Neuronal stem cell (in vitro differentiated cells): ENCODE data around the gene SEC31B.

Experiments
- DNase-seq: peaks from one replicate; pipeline ENCODE4 v3.0.0-alpha.2; 2013; ENCODE audit warnings: low spot score
- H2AFZ ChIP-seq: one replicate; pipeline ENCODE4 v1.6.1; 2013; ENCODE audit warnings: mild to moderate bottlenecking, low read length, inconsistent platforms
- H2AK5ac ChIP-seq: 2 replicates; pipeline ENCODE4 v1.6.1; 2013; ENCODE audit warnings: low read depth, mild to moderate bottlenecking, inconsistent platforms, low read length, moderate library complexity, mixed read lengths
- H2BK120ac ChIP-seq: 2 replicates; pipeline ENCODE4 v1.6.1; 2013; ENCODE audit warnings: low read depth, mild to moderate bottlenecking, inconsistent platforms, low read length, moderate library complexity, mixed read lengths
- H2BK12ac ChIP-seq: one replicate; pipeline ENCODE4 v1.6.1; 2013; ENCODE audit warnings: low read length, inconsistent platforms
- H2BK15ac ChIP-seq: 2 replicates; pipeline ENCODE4 v1.6.1; 2013; ENCODE audit warnings: mild to moderate bottlenecking, low read length, inconsistent platforms, mixed read lengths
- H2BK5ac ChIP-seq: one replicate; pipeline ENCODE4 v1.6.1; 2013; ENCODE audit warnings: inconsistent platforms, mild to moderate bottlenecking, low read length, moderate library complexity
- H3K14ac ChIP-seq: one replicate; pipeline ENCODE4 v1.6.1; 2013; ENCODE audit warnings: low read length, inconsistent platforms
- H3K18ac ChIP-seq: 2 replicates; pipeline ENCODE4 v1.6.1; 2013; ENCODE audit warnings: low read length, inconsistent platforms
- H3K23ac ChIP-seq: 2 replicates; pipeline ENCODE4 v1.6.1; 2013; ENCODE audit warnings: low read depth, mild to moderate bottlenecking, mixed read lengths, low read length, inconsistent platforms; ENCODE audit not compliant: poor library complexity
- H3K27ac ChIP-seq: replicated peaks from 3 replicates; pipeline ENCODE4 v1.5.1; 2013; ENCODE audit warnings: low read length, inconsistent platforms
- H3K27me3 ChIP-seq, 3 experiments: 2 replicates each; pipeline ENCODE4 v1.6.1; 2013; ENCODE audit warnings: low read length in 3 of 3, mild to moderate bottlenecking in 2 of 3, inconsistent platforms in 1 of 3, low read depth in 1 of 3, mixed read lengths in 1 of 3, moderate library complexity in 1 of 3; ENCODE audit not compliant: control insufficient read depth in 3 of 3, insufficient read depth in 3 of 3
- H3K36me3 ChIP-seq, 2 donors: replicated peaks in 1 of 2; 2 replicates each; pipeline ENCODE4 v1.6.1; 2013; ENCODE audit warnings: low read length in 2 of 2; ENCODE audit not compliant: control insufficient read depth in 2 of 2, insufficient read depth in 2 of 2
- H3K4ac ChIP-seq: 2 replicates; pipeline ENCODE4 v1.6.1; 2013; ENCODE audit warnings: inconsistent platforms, mild to moderate bottlenecking, low read length, moderate library complexity
- H3K4me1 ChIP-seq, 2 donors: 1 replicate in 1 of 2; 2 replicates in 1 of 2; pipeline ENCODE4 v1.6.1; 2013; ENCODE audit warnings: low read length in 2 of 2, low read depth in 1 of 2; ENCODE audit not compliant: control insufficient read depth in 2 of 2, insufficient read depth in 1 of 2
- H3K4me2 ChIP-seq: one replicate; pipeline ENCODE4 v1.6.1; 2013; ENCODE audit warnings: mild to moderate bottlenecking, low read length, inconsistent platforms; ENCODE audit not compliant: insufficient read depth, poor library complexity, severe bottlenecking
- H3K4me3 ChIP-seq, 2 donors: 2 replicates each; pipeline ENCODE4 v1.5.1; 2013; ENCODE audit warnings: low read length in 2 of 2, mild to moderate bottlenecking in 2 of 2, inconsistent platforms in 1 of 2, moderate library complexity in 1 of 2
- H3K79me1 ChIP-seq: one replicate; pipeline ENCODE4 v1.6.1; 2013; ENCODE audit warnings: low read depth, mild to moderate bottlenecking, inconsistent platforms, low read length, moderate library complexity
- H3K9ac ChIP-seq: one replicate; pipeline ENCODE4 v1.6.1; 2013; ENCODE audit warnings: mild to moderate bottlenecking, low read depth, low read length, inconsistent platforms; ENCODE audit not compliant: poor library complexity
- H3K9me3 ChIP-seq, 2 donors: replicated peaks in 1 of 2; 2 replicates each; pipeline versions ENCODE3 to v1.6.1; 2013; ENCODE audit warnings: low read length in 2 of 2, mild to moderate bottlenecking in 2 of 2, inconsistent platforms in 1 of 2, low read depth in 1 of 2, mixed read lengths in 1 of 2, moderate library complexity in 1 of 2; ENCODE audit not compliant: control insufficient read depth in 2 of 2, insufficient read depth in 1 of 2
- H4K8ac ChIP-seq: one replicate; pipeline ENCODE4 v1.6.1; 2013; ENCODE audit warnings: low read depth, mild to moderate bottlenecking, inconsistent platforms, low read length, moderate library complexity
- H4K91ac ChIP-seq: one replicate; pipeline ENCODE4 v1.6.1; 2013; ENCODE audit warnings: low read length, low read depth, mild to moderate bottlenecking, inconsistent platforms; ENCODE audit not compliant: poor library complexity
- WGBS, 2 donors: extraction: QIAGEN DNeasy Blood & Tissue Kit; methylation state at CpG; one replicate each; pipeline ENCODE4 v1.1.7; 2013; ENCODE audit warnings: missing lambda C conversion rate in 2 of 2, mixed read lengths in 1 of 2; ENCODE audit not compliant: insufficient read length in 2 of 2, insufficient replicate concordance in 1 of 2; ENCODE audit errors: extremely low coverage in 2 of 2; 5-methylcytosine and 5-hydroxymethylcytosine counted together

Gene SEC31B

GRCh38 chr10:100498059-100498458 is 21.6 kb downstream of the SEC31B start:
- no peaks in the 10 kb centered on the region for H3K9me3 ChIP-seq
- no peak overlapping the region for H3K14ac ChIP-seq
- H3K4ac ChIP-seq, result no peak overlapping the region
- no peak overlapping the region for H2BK12ac ChIP-seq
- no peak overlapping the region for H3K4me3 ChIP-seq
- no peak for DNase-seq
- peak overlapping the region; percentile 14 for H3K23ac ChIP-seq
- H3K27ac ChIP-seq, result no peak overlapping the region
- no peak overlapping the region for H3K4me2 ChIP-seq
- WGBS, 2 donors, result no CpG with 5 or more reads among the region's 4 CpGs
- H4K91ac ChIP-seq, result no peak overlapping the region
- no peak overlapping the region for H2AK5ac ChIP-seq
- H3K4me1 ChIP-seq, result peaks cover 7 to 8% of the 10 kb centered on the region in 2 donors
- H2BK15ac ChIP-seq, result no peak overlapping the region
- peaks cover 0 to 34% (median 0%) of the 10 kb centered on the region in 3 experiments for H3K27me3 ChIP-seq
- no peak overlapping the region for H3K9ac ChIP-seq
- no peak overlapping the region for H3K18ac ChIP-seq
- H3K36me3 ChIP-seq, result peaks cover 21 to 62% of the 10 kb centered on the region in 2 donors
- no peak overlapping the region for H2BK120ac ChIP-seq
- no peak overlapping the region for H2BK5ac ChIP-seq
- H3K79me1 ChIP-seq, result no peaks in the 10 kb centered on the region
- H4K8ac ChIP-seq, result no peak overlapping the region
- H2AFZ ChIP-seq, result no peak overlapping the region

- Histone ChIP-seq H3K4me1 (peaks cover 0 to 5% of the 10 kb centered on the region in 2 donors), H4K8ac (no peak overlapping the region), H3K79me1 (no peaks in the 10 kb centered on the region), H3K4ac (no peak overlapping the region), H3K27ac (no peak overlapping the region), H3K23ac (no peak overlapping the region), H2BK120ac (no peak overlapping the region), H3K9ac (no peak overlapping the region), H3K9me3 (peaks cover 0 to 2% of the 10 kb centered on the region in 2 donors), H2BK12ac (no peak overlapping the region), H2AK5ac (no peak overlapping the region), H3K18ac (no peak overlapping the region), H2BK5ac (no peak overlapping the region), H3K14ac (no peak overlapping the region), H3K36me3 (peaks cover 22 to 66% of the 10 kb centered on the region in 2 donors), H2AFZ (no peak overlapping the region), H3K4me2 (no peak overlapping the region), H2BK15ac (no peak overlapping the region), H3K27me3 (peaks cover 0 to 34% (median 0%) of the 10 kb centered on the region in 3 experiments), H3K4me3 (no peak overlapping the region), H4K91ac (no peak overlapping the region)
- no peak for DNase-seq
- WGBS, 2 donors, result no CpG with 5 or more reads among the region's 2 CpGs
These were observed 23.1 kb downstream of the SEC31B start for GRCh38 chr10:100496567-100496966.

- Histone ChIP-seq H4K8ac (no peak overlapping the region), H3K79me1 (no peaks in the 10 kb centered on the region), H2AFZ (no peak overlapping the region), H3K27ac (no peak overlapping the region), H3K4ac (no peak overlapping the region), H2BK5ac (no peak overlapping the region), H3K27me3 (peaks cover 0 to 52% (median 0%) of the 10 kb centered on the region in 3 experiments), H3K4me2 (no peak overlapping the region), H2BK15ac (no peak overlapping the region), H2AK5ac (no peak overlapping the region), H3K4me1 (peaks cover 7 to 14% of the 10 kb centered on the region in 2 donors), H3K9ac (no peak overlapping the region), H3K18ac (no peak overlapping the region), H3K14ac (no peak overlapping the region), H3K9me3 (peaks cover 0 to 9% of the 10 kb centered on the region in 2 donors), H4K91ac (no peak overlapping the region), H3K4me3 (no peak overlapping the region), H3K36me3 (peaks cover 22 to 45% of the 10 kb centered on the region in 2 donors), H3K23ac (no peak overlapping the region), H2BK12ac (no peak overlapping the region), H2BK120ac (no peak overlapping the region)
- DNase-seq, result no peak
- WGBS, 2 donors, result no CpG with 5 or more reads among the region's 2 CpGs
These were observed 29.1 kb downstream of the SEC31B start for GRCh38 chr10:100490531-100490930.

GRCh38 chr10:100489396-100489795 is 30.3 kb downstream of the SEC31B start:
- Histone ChIP-seq H3K18ac (no peak overlapping the region), H2BK12ac (no peak overlapping the region), H2BK15ac (no peak overlapping the region), H4K91ac (no peak overlapping the region), H3K9me3 (peaks cover 0 to 9% of the 10 kb centered on the region in 2 donors), H3K23ac (no peak overlapping the region), H2AFZ (no peak overlapping the region), H2BK5ac (no peak overlapping the region), H3K27ac (no peak overlapping the region), H3K4me3 (no peak overlapping the region), H3K4me2 (no peak overlapping the region), H3K36me3 (peaks cover 21 to 37% of the 10 kb centered on the region in 2 donors), H3K4ac (no peak overlapping the region), H3K79me1 (no peaks in the 10 kb centered on the region), H2AK5ac (no peak overlapping the region), H3K14ac (no peak overlapping the region), H3K9ac (no peak overlapping the region), H3K27me3 (peaks cover 0 to 52% (median 0%) of the 10 kb centered on the region in 3 experiments), H3K4me1 (peaks cover 16 to 25% of the 10 kb centered on the region in 2 donors), H2BK120ac (no peak overlapping the region), H4K8ac (no peak overlapping the region)
- no CpG with 5 or more reads among the region's 5 CpGs for whole genome bisulfite sequencing, 2 donors
- DNase-seq, result no peak
